Liver (tissue), 9 donors: Measurements from ENCODE around the gene CENPC. TPM values are rescaled to one million over a fixed set of nuclear protein-coding genes. Genes with fewer than 3 reads are reported as not detected.

Source experiments
- DNase-seq: peaks from one replicate; pipeline ENCODE4 v3.0.0-alpha.2; 2017; ENCODE audit warnings: low spot score
- H3K27ac ChIP-seq, 2 donors: one replicate each; pipeline ENCODE4 v1.7.0; 2013; ENCODE audit warnings: inconsistent platforms in 2 of 2, low read length in 2 of 2, control low read depth in 1 of 2, low read depth in 1 of 2, mild to moderate bottlenecking in 1 of 2
- H3K27me3 ChIP-seq, 4 donors: one replicate each; pipeline versions ENCODE4 v1.6.1 to v1.7.0; 2013; ENCODE audit warnings: low read length in 3 of 4, inconsistent platforms in 1 of 4, mild to moderate bottlenecking in 1 of 4, moderate library complexity in 1 of 4; ENCODE audit not compliant: control insufficient read depth in 4 of 4, insufficient read depth in 4 of 4
- H3K36me3 ChIP-seq, 4 donors: one replicate each; pipeline versions ENCODE4 v1.6.1 to v1.7.0; 2013; ENCODE audit warnings: low read length in 3 of 4, mild to moderate bottlenecking in 3 of 4, low read depth in 1 of 4, moderate library complexity in 1 of 4; ENCODE audit not compliant: control insufficient read depth in 4 of 4, insufficient read depth in 3 of 4
- H3K4me1 ChIP-seq, 4 donors: one replicate each; pipeline versions ENCODE4 v1.6.1 to v1.7.0; 2013; ENCODE audit warnings: low read length in 3 of 4, mild to moderate bottlenecking in 3 of 4, moderate library complexity in 1 of 4; ENCODE audit not compliant: control insufficient read depth in 4 of 4, insufficient read depth in 4 of 4
- H3K4me3 ChIP-seq, 3 donors: one replicate each; pipeline versions ENCODE4 v1.6.1 to v1.7.0; 2013; ENCODE audit warnings: low read length in 3 of 3, control low read depth in 1 of 3, low read depth in 1 of 3, mild to moderate bottlenecking in 1 of 3
- H3K9ac ChIP-seq, 2 donors: one replicate each; pipeline ENCODE4 v1.7.0; 2013; ENCODE audit warnings: low read length in 2 of 2, mild to moderate bottlenecking in 2 of 2, moderate library complexity in 2 of 2, control low read depth in 1 of 2, low read depth in 1 of 2
- H3K9me3 ChIP-seq, 4 donors: one replicate each; pipeline versions ENCODE4 v1.6.1 to v1.7.0; 2013; ENCODE audit warnings: low read length in 3 of 4; ENCODE audit not compliant: control insufficient read depth in 4 of 4
- ATF3 ChIP-seq: IDR thresholded peaks from 2 replicates; pipeline ENCODE4 v1.6.1; 2016; ENCODE audit warnings: antibody characterized with exemption
- CTCF ChIP-seq: fragments of 150-350 bp; IDR thresholded peaks from 2 replicates; pipeline ENCODE4 v1.5.1; 2017; ENCODE audit warnings: improper control_type of control experiment, low read depth, low read length; ENCODE audit not compliant: missing input control
- EGR1 ChIP-seq, 2 donors: IDR thresholded peaks; 2 replicates each; pipeline ENCODE4 v1.6.1; 2016 to 2018; ENCODE audit warnings: antibody characterized with exemption in 2 of 2, low read depth in 2 of 2
- FOXA1 ChIP-seq: IDR thresholded peaks from 2 replicates; pipeline ENCODE4 v1.6.1; 2016; ENCODE audit warnings: antibody characterized with exemption
- FOXA2 ChIP-seq: IDR thresholded peaks from 2 replicates; pipeline ENCODE4 v1.6.1; 2016; ENCODE audit warnings: antibody characterized with exemption
- GABPA ChIP-seq, 2 donors: IDR thresholded peaks in 1 of 2; conservative IDR thresholded peaks in 1 of 2; 2 replicates each; pipeline ENCODE4 v1.6.1; 2016; ENCODE audit warnings: antibody characterized with exemption in 2 of 2, mild to moderate bottlenecking in 1 of 2, moderate library complexity in 1 of 2
- HNF4A ChIP-seq, 2 donors: conservative IDR thresholded peaks; 2 replicates each; pipeline ENCODE4 v1.6.1; 2016; ENCODE audit warnings: antibody characterized with exemption in 2 of 2, mild to moderate bottlenecking in 2 of 2
- HNF4G ChIP-seq: IDR thresholded peaks from 2 replicates; pipeline ENCODE4 v1.6.1; 2016; ENCODE audit warnings: antibody characterized with exemption
- JUND ChIP-seq, 2 donors: IDR thresholded peaks; 2 replicates each; pipeline ENCODE4 v1.6.1; 2016; ENCODE audit warnings: antibody characterized with exemption in 2 of 2
- MAX ChIP-seq: IDR thresholded peaks from 2 replicates; pipeline ENCODE4 v1.6.1; 2016; ENCODE audit warnings: antibody characterized with exemption
- NR2F2 ChIP-seq: IDR thresholded peaks from 2 replicates; pipeline ENCODE4 v1.6.1; 2016; ENCODE audit warnings: antibody characterized with exemption
- RAD21 ChIP-seq, 2 donors: IDR thresholded peaks; 2 replicates each; pipeline ENCODE4 v1.6.1; 2016; ENCODE audit warnings: antibody characterized with exemption in 2 of 2, mild to moderate bottlenecking in 2 of 2
- REST ChIP-seq: IDR thresholded peaks from 2 replicates; pipeline ENCODE4 v1.6.1; 2016; ENCODE audit warnings: antibody characterized with exemption, mild to moderate bottlenecking
- RXRA ChIP-seq, 2 donors: IDR thresholded peaks; 2 replicates each; pipeline ENCODE4 v1.6.1; 2017 to 2018; ENCODE audit warnings: antibody characterized with exemption in 2 of 2, mild to moderate bottlenecking in 1 of 2
- SP1 ChIP-seq: IDR thresholded peaks from 2 replicates; pipeline ENCODE4 v1.6.1; 2018; ENCODE audit warnings: antibody characterized with exemption, mild to moderate bottlenecking
- TAF1 ChIP-seq: conservative IDR thresholded peaks from 2 replicates; pipeline ENCODE4 v1.6.1; 2016; ENCODE audit warnings: antibody characterized with exemption, mild to moderate bottlenecking
- YY1 ChIP-seq: IDR thresholded peaks from 2 replicates; pipeline ENCODE4 v1.6.1; 2016; ENCODE audit warnings: antibody characterized with exemption, mild to moderate bottlenecking
- ZBTB33 ChIP-seq: IDR thresholded peaks from 2 replicates; pipeline ENCODE4 v1.6.1; 2016; ENCODE audit warnings: antibody characterized with exemption
- WGBS: extraction: QIAGEN DNeasy Blood & Tissue Kit; methylation state at CpG from one replicate; pipeline ENCODE4 v1.1.7; 2013; 5-methylcytosine and 5-hydroxymethylcytosine counted together
- polyA plus RNA-seq, 2 donors: library from polyadenylated mRNA; stranded (reverse) in 1 of 2; unstranded in 1 of 2; fragments of 200-250 nt in 1 of 2; fragments of >200 nt in 1 of 2; fragmentation: Nextera tagmentation in 1 of 2; extraction: Ambion mirVana in 1 of 2; gene quantifications; one replicate each; pipeline versions ENCODE4 v1.2.1 to v1.2.3, GENCODE V29; 2013 to 2015
- total RNA-seq, 2 donors: library from RNA; depleted of rRNA; stranded (reverse); fragments of >200 nt; gene quantifications; one replicate each; pipeline ENCODE4 v1.2.3, GENCODE V29; 2014
- donor health status: healthy.
- donor health status: healthy.
- donor health status: healthy.
- donor health status: healthy.
- donor health status: healthy.

Gene CENPC
- total RNA-seq (10 to 100 TPM; 12.1 to 14.9 TPM), polyA plus RNA-seq (1 to 10 TPM; 1.9 to 7.0 TPM)

- TF ChIP-seq TAF1 (peak; percentile 96), HNF4G (no peak), YY1 (peak; percentile 94), FOXA2 (peak; percentile 6), JUND (IDR thresholded peaks at IDR 0.05) (no peak), HNF4A (conservative IDR thresholded peaks at IDR 0.05) (peak; percentile 10), NR2F2 (no peak), FOXA1 (no peak), CTCF (no peak), SP1 (peak; percentile 56), ZBTB33 (peak; percentile 98), MAX (no peak), ATF3 (no peak), RXRA (IDR thresholded peaks at IDR 0.05) (peak; percentile 52 to 71), EGR1 (IDR thresholded peaks at IDR 0.05; ENCODE audit: low read depth in 2 of 2) (peak; percentile 71), GABPA (IDR thresholded peaks at IDR 0.05 in 1 of 2, conservative IDR thresholded peaks at IDR 0.05 in 1 of 2) (peak in 1 of 2 donors; percentile 50), REST (peak; percentile 91), RAD21 (IDR thresholded peaks at IDR 0.05) (peak; percentile 15 to 21)
- DNase-seq: peak; percentile 94
- peaks cover 1 to 29% (median 18%) of the 10 kb centered on the region in 4 donors for H3K4me1 ChIP-seq
- H3K36me3 ChIP-seq: peaks cover 0 to 2% (median 0%) of the 10 kb centered on the region in 4 donors
- peak within 1 kb of the TSS; percentile 88 to 98 for H3K9ac ChIP-seq
- no peaks in the 10 kb centered on the region for H3K9me3 ChIP-seq
- peak within 1 kb of the TSS; percentile 72 to 92 (median 89) for H3K4me3 ChIP-seq
- peak within 1 kb of the TSS; percentile 77 to 94 for H3K27ac ChIP-seq
- H3K27me3 ChIP-seq: no peaks in the 10 kb centered on the region
- WGBS: under 1% methylated on average over 53 of the region's 53 CpGs
Measured at GRCh38 chr4:67545199-67546003, at the start of gene CENPC. Gene CENPC, minus strand, starts transcription at chr4:67545503. Its CDS starts 148 bp downstream, at chr4:67545355.
